GM23338 (cell line): Measurements from ENCODE around the gene C18orf54. TPM values are rescaled to one million over a fixed set of nuclear protein-coding genes. Genes with fewer than 3 reads are reported as not detected.

Experiments used
- ATAC-seq: fragments of 200-7000 bp; cut with Tn5 transposase; 3 replicates; pipeline ENCODE4 v1.9.1; 2020
- DNase-seq: peaks from one replicate; pipeline ENCODE4 v3.0.0-alpha.2; 2015; ENCODE audit warnings: low spot score
- H2AFZ ChIP-seq: fragments of 200-600 bp; sonication (generic); 2 replicates; pipeline ENCODE4 v1.8.0; 2016; ENCODE audit warnings: antibody characterized with exemption, mild to moderate bottlenecking, moderate library complexity
- H3F3A ChIP-seq: fragments of 200-600 bp; sonication (generic); replicated peaks from 2 replicates; pipeline ENCODE4 v1.8.0; 2017; ENCODE audit warnings: antibody characterized with exemption, mixed run types, low read depth
- H3K27ac ChIP-seq: fragments of 200-600 bp; sonication (generic); 2 replicates; pipeline ENCODE4 v1.6.1; 2016; ENCODE audit warnings: low read depth
- H3K27me3 ChIP-seq: fragments of 200-600 bp; sonication (generic); 2 replicates; pipeline ENCODE4 v1.8.0; 2016; ENCODE audit warnings: mild to moderate bottlenecking, mixed run types, moderate library complexity; ENCODE audit not compliant: insufficient read depth
- H3K36me3 ChIP-seq: fragments of 200-600 bp; sonication (generic); 2 replicates; pipeline ENCODE4 v1.8.0; 2016; ENCODE audit warnings: mild to moderate bottlenecking; ENCODE audit not compliant: insufficient read depth
- H3K4me1 ChIP-seq: fragments of 200-600 bp; sonication (generic); 2 replicates; pipeline ENCODE4 v1.8.0; 2016; ENCODE audit warnings: mild to moderate bottlenecking, moderate library complexity; ENCODE audit not compliant: insufficient read depth
- H3K4me2 ChIP-seq: fragments of 200-600 bp; sonication (generic); 2 replicates; pipeline ENCODE4 v1.7.1; 2017; ENCODE audit warnings: mixed run types
- H3K4me3 ChIP-seq: fragments of 200-600 bp; sonication (generic); 2 replicates; pipeline ENCODE4 v1.6.1; 2016; ENCODE audit warnings: mixed run types
- H3K79me2 ChIP-seq: fragments of 200-600 bp; sonication (generic); replicated peaks from 2 replicates; pipeline ENCODE4 v1.8.0; 2017; ENCODE audit warnings: mild to moderate bottlenecking; ENCODE audit not compliant: insufficient read depth
- H3K9me2 ChIP-seq: fragments of 200-600 bp; sonication (generic); 2 replicates; pipeline ENCODE4 v1.8.0; 2017; ENCODE audit not compliant: insufficient read depth
- H4K20me1 ChIP-seq: fragments of 200-600 bp; sonication (generic); replicated peaks from 2 replicates; pipeline ENCODE4 v1.8.0; 2017; ENCODE audit warnings: mild to moderate bottlenecking; ENCODE audit not compliant: insufficient read depth
- H3K27ac Mint-ChIP-seq: 2 replicates; pipeline ENCODE4 v1.8.0; 2020; ENCODE audit warnings: inconsistent platforms, mild to moderate bottlenecking, moderate library complexity, mixed read lengths
- H3K27me3 Mint-ChIP-seq: 3 replicates; pipeline ENCODE4 v1.8.0; 2022; ENCODE audit warnings: low read depth, mild to moderate bottlenecking, moderate library complexity, mixed read lengths, inconsistent platforms; ENCODE audit not compliant: insufficient read depth, poor library complexity
- H3K36me3 Mint-ChIP-seq: 3 replicates; pipeline ENCODE4 v1.8.0; 2021; ENCODE audit warnings: low read depth, mild to moderate bottlenecking, inconsistent platforms, moderate library complexity, mixed read lengths
- H3K4me1 Mint-ChIP-seq: 3 replicates; pipeline ENCODE4 v1.8.0; 2020; ENCODE audit warnings: mild to moderate bottlenecking, inconsistent platforms, mixed read lengths
- H3K4me3 Mint-ChIP-seq: 3 replicates; pipeline ENCODE4 v1.8.0; 2021; ENCODE audit warnings: moderate library complexity, mild to moderate bottlenecking, inconsistent platforms, mixed read lengths
- H3K9me3 Mint-ChIP-seq: 3 replicates; pipeline ENCODE4 v1.8.0; 2020; ENCODE audit warnings: moderate library complexity, mild to moderate bottlenecking, inconsistent platforms, mixed read lengths
- CTCF ChIP-seq, 2 experiments: fragments of 200-600 bp in 1 of 2; sonication (generic) in 1 of 2; conservative IDR thresholded peaks; 2 replicates each; pipeline versions ENCODE4 v1.5.1 to v1.6.1; 2016 to 2017; ENCODE audit warnings: antibody characterized with exemption in 2 of 2, low read depth in 2 of 2, mild to moderate bottlenecking in 2 of 2, moderate library complexity in 1 of 2
- EZH2 ChIP-seq: fragments of 200-600 bp; sonication (generic); IDR thresholded peaks from one replicate; pipeline ENCODE4 v1.8.0; 2017; ENCODE audit warnings: antibody characterized with exemption, mild to moderate bottlenecking, low read depth; ENCODE audit not compliant: unreplicated experiment
- EZH2phosphoT487 ChIP-seq: fragments of 200-600 bp; sonication (generic); IDR thresholded peaks from one replicate; pipeline ENCODE4 v1.8.1; 2018; ENCODE audit warnings: antibody characterized with exemption; ENCODE audit not compliant: unreplicated experiment
- polyA plus RNA-seq: library from polyadenylated mRNA; unstranded; fragments of >200 nt; fragmentation: Nextera tagmentation; extraction: Ambion mirVana; gene quantifications from 2 replicates; pipeline ENCODE4 v1.2.1, GENCODE V29; 2016
- total RNA-seq: library from RNA; depleted of rRNA; stranded (reverse); fragments of >200 nt; shearing (Covaris generic); gene quantifications from 2 replicates; pipeline ENCODE4 v1.2.3, GENCODE V29; 2014
- TF ChIP-seq, protein P1 (sequence below): fragments of 250-450 bp; sonication (Bioruptor Pico); IDR thresholded peaks from 2 replicates; pipeline ENCODE4 v1.5.0; 2020; ENCODE audit warnings: mild to moderate bottlenecking, moderate library complexity

C18orf54 gene
- total and polyA plus RNA-seq, 2 experiments from 2014 or later, result 13.9 to 29.6 TPM

DNA sequence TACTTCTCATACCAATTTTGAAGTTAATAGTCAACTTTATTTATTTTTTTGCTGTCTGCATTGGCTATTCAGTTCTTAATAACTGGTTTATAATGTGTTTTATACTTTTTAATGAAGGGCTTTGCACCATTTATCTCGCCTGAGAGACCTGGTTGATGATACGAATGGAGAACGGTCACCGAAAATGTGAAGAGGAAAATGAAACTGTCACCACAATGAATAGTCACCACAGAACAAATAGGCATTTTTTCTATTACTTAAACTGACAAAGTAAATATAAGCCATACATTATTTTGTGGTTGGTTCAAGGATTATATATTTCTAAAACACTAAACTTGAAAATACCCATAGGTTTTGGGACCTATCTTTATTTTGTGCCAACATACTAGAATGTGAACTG is 20.4 kb downstream of the C18orf54 start (continued):
- TF ChIP-seq, protein P1, sequence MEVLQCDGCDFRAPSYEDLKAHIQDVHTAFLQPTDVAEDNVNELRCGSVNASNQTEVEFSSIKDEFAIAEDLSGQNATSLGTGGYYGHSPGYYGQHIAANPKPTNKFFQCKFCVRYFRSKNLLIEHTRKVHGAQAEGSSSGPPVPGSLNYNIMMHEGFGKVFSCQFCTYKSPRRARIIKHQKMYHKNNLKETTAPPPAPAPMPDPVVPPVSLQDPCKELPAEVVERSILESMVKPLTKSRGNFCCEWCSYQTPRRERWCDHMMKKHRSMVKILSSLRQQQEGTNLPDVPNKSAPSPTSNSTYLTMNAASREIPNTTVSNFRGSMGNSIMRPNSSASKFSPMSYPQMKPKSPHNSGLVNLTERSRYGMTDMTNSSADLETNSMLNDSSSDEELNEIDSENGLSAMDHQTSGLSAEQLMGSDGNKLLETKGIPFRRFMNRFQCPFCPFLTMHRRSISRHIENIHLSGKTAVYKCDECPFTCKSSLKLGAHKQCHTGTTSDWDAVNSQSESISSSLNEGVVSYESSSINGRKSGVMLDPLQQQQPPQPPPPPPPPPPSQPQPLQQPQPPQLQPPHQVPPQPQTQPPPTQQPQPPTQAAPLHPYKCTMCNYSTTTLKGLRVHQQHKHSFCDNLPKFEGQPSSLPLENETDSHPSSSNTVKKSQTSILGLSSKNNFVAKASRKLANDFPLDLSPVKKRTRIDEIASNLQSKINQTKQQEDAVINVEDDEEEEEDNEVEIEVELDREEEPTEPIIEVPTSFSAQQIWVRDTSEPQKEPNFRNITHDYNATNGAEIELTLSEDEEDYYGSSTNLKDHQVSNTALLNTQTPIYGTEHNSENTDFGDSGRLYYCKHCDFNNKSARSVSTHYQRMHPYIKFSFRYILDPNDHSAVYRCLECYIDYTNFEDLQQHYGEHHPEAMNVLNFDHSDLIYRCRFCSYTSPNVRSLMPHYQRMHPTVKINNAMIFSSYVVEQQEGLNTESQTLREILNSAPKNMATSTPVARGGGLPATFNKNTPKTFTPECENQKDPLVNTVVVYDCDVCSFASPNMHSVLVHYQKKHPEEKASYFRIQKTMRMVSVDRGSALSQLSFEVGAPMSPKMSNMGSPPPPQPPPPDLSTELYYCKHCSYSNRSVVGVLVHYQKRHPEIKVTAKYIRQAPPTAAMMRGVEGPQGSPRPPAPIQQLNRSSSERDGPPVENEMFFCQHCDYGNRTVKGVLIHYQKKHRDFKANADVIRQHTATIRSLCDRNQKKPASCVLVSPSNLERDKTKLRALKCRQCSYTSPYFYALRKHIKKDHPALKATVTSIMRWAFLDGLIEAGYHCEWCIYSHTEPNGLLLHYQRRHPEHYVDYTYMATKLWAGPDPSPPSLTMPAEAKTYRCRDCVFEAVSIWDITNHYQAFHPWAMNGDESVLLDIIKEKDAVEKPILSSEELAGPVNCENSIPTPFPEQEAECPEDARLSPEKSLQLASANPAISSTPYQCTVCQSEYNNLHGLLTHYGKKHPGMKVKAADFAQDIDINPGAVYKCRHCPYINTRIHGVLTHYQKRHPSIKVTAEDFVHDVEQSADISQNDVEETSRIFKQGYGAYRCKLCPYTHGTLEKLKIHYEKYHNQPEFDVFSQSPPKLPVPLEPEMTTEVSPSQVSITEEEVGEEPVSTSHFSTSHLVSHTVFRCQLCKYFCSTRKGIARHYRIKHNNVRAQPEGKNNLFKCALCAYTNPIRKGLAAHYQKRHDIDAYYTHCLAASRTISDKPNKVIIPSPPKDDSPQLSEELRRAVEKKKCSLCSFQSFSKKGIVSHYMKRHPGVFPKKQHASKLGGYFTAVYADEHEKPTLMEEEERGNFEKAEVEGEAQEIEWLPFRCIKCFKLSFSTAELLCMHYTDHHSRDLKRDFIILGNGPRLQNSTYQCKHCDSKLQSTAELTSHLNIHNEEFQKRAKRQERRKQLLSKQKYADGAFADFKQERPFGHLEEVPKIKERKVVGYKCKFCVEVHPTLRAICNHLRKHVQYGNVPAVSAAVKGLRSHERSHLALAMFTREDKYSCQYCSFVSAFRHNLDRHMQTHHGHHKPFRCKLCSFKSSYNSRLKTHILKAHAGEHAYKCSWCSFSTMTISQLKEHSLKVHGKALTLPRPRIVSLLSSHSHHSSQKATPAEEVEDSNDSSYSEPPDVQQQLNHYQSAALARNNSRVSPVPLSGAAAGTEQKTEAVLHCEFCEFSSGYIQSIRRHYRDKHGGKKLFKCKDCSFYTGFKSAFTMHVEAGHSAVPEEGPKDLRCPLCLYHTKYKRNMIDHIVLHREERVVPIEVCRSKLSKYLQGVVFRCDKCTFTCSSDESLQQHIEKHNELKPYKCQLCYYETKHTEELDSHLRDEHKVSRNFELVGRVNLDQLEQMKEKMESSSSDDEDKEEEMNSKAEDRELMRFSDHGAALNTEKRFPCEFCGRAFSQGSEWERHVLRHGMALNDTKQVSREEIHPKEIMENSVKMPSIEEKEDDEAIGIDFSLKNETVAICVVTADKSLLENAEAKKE (CRISPR knock-in tag), result no peak
- no peak for TF ChIP-seq CTCF (conservative IDR thresholded peaks at IDR 0.05; ENCODE audit: low read depth in 2 of 2)

GRCh38 chr18:54381640-54382039 is 23.9 kb downstream of the C18orf54 start:
- H2AFZ ChIP-seq, result no peak overlapping the region
- DNase-seq (no peak), ATAC-seq (no peak)
- H3K36me3 ChIP-seq, result 0 out of 2 replicates have a peak, but pooled peaks cover 8% of the 10 kb centered on the region
- no peaks in the 10 kb centered on the region for H4K20me1 ChIP-seq
- H3K4me3 ChIP-seq, result no peak overlapping the region
- Mint-ChIP-seq H3K36me3 (peaks cover 11% of the 10 kb centered on the region; the same call in 2 of the 3 replicates), H3K4me1 (peaks cover 22% of the 10 kb centered on the region), H3K4me3 (no peak overlapping the region), H3K27me3 (no peaks in the 10 kb centered on the region), H3K27ac (no peak overlapping the region), H3K9me3 (peaks cover 3% of the 10 kb centered on the region; the same call in 2 of the 3 replicates)
- no peaks in the 10 kb centered on the region for H3K27me3 ChIP-seq
- no peaks in the 10 kb centered on the region for H3K79me2 ChIP-seq
- 0 out of 2 replicates have a peak, but pooled peaks cover 4% of the 10 kb centered on the region for H3K9me2 ChIP-seq
- no peak overlapping the region for H3K4me2 ChIP-seq
- no peak for TF ChIP-seq CTCF (conservative IDR thresholded peaks at IDR 0.05; ENCODE audit: low read depth in 2 of 2)
- TF ChIP-seq EZH2, result no peak
- no peak for TF ChIP-seq EZH2phosphoT487
- H3K27ac ChIP-seq, result no peak overlapping the region
- peaks cover 20% of the 10 kb centered on the region for H3K4me1 ChIP-seq
- H3F3A ChIP-seq, result no peaks in the 10 kb centered on the region
